ENCODE measurements around the gene MSANTD3. TPM values are rescaled to one million over a fixed set of nuclear protein-coding genes. Genes with fewer than 3 reads are reported as not detected.

MSANTD3 gene
- total and polyA plus RNA-seq, 2 of the 13 experiments (the other 11 are each of a cell fraction or from before 2014, with no cell fraction given), result 10.1 to 19.2 TPM

DNA sequence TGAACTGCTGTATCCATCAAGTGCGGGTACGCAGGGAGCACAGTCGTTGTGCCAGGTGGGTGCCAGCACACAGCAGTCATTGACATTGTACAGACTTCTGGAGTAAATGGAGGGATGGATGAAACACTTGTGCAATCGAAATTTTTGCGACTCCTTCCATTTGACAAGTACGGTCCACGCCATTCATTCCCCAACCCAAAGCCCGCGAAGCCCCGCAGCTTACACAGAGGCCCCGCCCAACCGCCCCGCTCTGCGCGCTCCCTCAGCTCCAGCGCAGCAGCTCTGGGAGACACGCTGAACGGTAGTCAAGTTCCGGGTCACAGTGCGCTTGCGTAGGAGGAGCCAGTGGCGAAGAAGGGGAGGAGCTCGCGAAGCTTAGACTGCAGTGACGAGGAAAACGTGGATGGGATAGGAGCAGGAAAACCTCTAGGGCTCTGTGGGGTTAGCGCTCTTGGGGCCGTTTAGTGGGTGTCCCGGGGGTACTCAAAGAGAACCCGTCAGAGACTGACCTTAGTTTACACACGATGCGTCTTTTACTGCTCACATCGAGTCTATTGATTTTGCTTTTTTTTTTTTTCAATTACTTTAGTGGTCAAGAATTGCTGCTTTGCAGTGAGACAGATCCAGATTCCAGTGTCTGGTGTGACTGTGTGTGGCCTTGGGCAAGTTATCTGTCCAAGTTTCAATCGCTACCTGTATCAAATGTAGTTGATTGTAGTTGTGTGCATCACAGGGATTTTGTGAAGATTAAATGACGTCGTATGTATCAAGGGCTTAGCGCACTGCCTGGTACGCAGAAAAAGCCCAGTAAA lies 15.3 kb upstream of the MSANTD3 start (continued):
- peak; percentile 50; the same call in 1 of the 2 replicates for TF ChIP-seq MEIS1 (CRISPR knock-in tag; IDR thresholded peaks at IDR 0.05; ENCODE audit: borderline replicate concordance)
- TF ChIP-seq ZFP91 (CRISPR knock-in tag; IDR thresholded peaks at IDR 0.05; ENCODE audit: borderline replicate concordance), result peak; percentile 47; the same call in 1 of the 2 replicates
- no peak for TF ChIP-seq ZNF367 (CRISPR knock-in tag; IDR thresholded peaks at IDR 0.05; ENCODE audit: borderline replicate concordance)
- TF ChIP-seq ZSCAN30 (CRISPR knock-in tag; IDR thresholded peaks at IDR 0.05), result no peak
- TF ChIP-seq ZNF510 (CRISPR knock-in tag; IDR thresholded peaks at IDR 0.05; ENCODE audit: low read depth), result peak; percentile 69; the same call in 1 of the 2 replicates
- TF ChIP-seq NFYC (CRISPR knock-in tag; IDR thresholded peaks at IDR 0.05), result peak; percentile 73
- TF ChIP-seq KDM3A (CRISPR knock-in tag; IDR thresholded peaks at IDR 0.05; ENCODE audit: low read depth), result 0 out of 2 replicates have a peak, but pooled peaks have one; percentile 75
- TF ChIP-seq AKNA (CRISPR knock-in tag; IDR thresholded peaks at IDR 0.05; ENCODE audit: borderline replicate concordance), result no peak
- TF ChIP-seq ZMYM2 (CRISPR knock-in tag; IDR thresholded peaks at IDR 0.05), result 0 out of 2 replicates have a peak, but pooled peaks have one; percentile 35
- TF ChIP-seq TAF1 (CRISPR knock-in tag; IDR thresholded peaks at IDR 0.05), result peak; percentile 75
- TF ChIP-seq BRD4 (CRISPR knock-in tag; IDR thresholded peaks at IDR 0.05), result 0 out of 2 replicates have a peak, but pooled peaks have one; percentile 39
- TF ChIP-seq ZNF598 (CRISPR knock-in tag; IDR thresholded peaks at IDR 0.05; ENCODE audit: borderline replicate concordance), result 0 out of 2 replicates have a peak, but pooled peaks have one; percentile 23
- peak; percentile 49; the same call in 1 of the 2 replicates for TF ChIP-seq YEATS2 (CRISPR knock-in tag; IDR thresholded peaks at IDR 0.05; ENCODE audit: borderline replicate concordance)
- TF ChIP-seq POLR2AphosphoS5 (IDR thresholded peaks at IDR 0.05; ENCODE audit: low read depth, low read length), result peak; percentile 90
- TF ChIP-seq YEATS4 (CRISPR knock-in tag; IDR thresholded peaks at IDR 0.05; ENCODE audit: borderline replicate concordance), result peak; percentile 65; the same call in 1 of the 2 replicates
- no peak for TF ChIP-seq SNAPC2 (CRISPR knock-in tag; IDR thresholded peaks at IDR 0.05)
- TF ChIP-seq LCORL (IDR thresholded peaks at IDR 0.05), result no peak
- TF ChIP-seq LCORL (CRISPR knock-in tag; IDR thresholded peaks at IDR 0.05), result peak; percentile 39; the same call in 1 of the 2 replicates
- 0 out of 2 replicates have a peak, but pooled peaks have one; percentile 20 for TF ChIP-seq MEF2D (CRISPR knock-in tag; IDR thresholded peaks at IDR 0.05)
- peak; percentile 73 for TF ChIP-seq PHF8 (CRISPR knock-in tag; IDR thresholded peaks at IDR 0.05)
- no peak for TF ChIP-seq ZNF431 (CRISPR knock-in tag; IDR thresholded peaks at IDR 0.05; ENCODE audit: borderline replicate concordance, low read depth)
- TF ChIP-seq ZNF772 (CRISPR knock-in tag; IDR thresholded peaks at IDR 0.05), result peak; percentile 63; the same call in 1 of the 2 replicates
- peak; percentile 79 for TF ChIP-seq KMT2B (CRISPR knock-in tag; IDR thresholded peaks at IDR 0.05)
- TF ChIP-seq PHF20 (CRISPR knock-in tag; IDR thresholded peaks at IDR 0.05), result peak; percentile 82
